Measurements from ENCODE around the gene MSANTD4.

DNA sequence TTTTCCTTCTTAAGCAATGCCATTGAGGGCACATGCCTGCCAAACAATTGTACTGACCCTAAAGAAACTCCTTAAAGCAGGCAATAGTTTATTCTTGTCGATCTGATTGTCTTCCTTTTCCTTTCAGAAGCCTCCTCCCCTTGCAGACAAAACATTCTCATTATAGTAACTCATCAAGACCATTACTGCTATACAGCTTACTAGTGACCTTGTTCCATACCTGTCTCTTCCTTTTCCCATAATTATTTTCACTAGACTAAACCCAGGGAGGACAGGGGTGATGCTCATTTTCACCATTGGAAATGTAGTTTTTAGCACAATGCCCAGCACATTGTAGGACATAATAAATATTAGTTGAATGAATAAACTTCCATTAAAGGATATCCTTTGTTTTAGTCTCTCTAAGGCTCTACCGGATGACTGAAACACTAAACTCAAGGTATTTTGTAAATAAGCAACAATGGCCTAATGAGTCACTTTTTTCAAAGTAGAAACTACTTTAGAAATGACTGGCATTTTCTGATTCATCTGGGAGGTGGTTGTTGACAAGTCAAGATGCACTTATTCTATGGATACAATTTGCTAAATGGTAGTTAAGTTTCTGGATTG is 9.3 kb upstream of the MSANTD4 start:
- no peak for TF ChIP-seq CTCF (IDR thresholded peaks at IDR 0.05; ENCODE audit: insufficient read depth, low read length)
- no peak for TF ChIP-seq REST (IDR thresholded peaks at IDR 0.05; ENCODE audit: insufficient replicate concordance, low read depth)
- TF ChIP-seq SPI1 (IDR thresholded peaks at IDR 0.05; ENCODE audit: borderline replicate concordance, low read depth) = no peak
- no peak for TF ChIP-seq POLR2AphosphoS5 (IDR thresholded peaks at IDR 0.05; ENCODE audit: low read depth)
- TF ChIP-seq GABPA (IDR thresholded peaks at IDR 0.05; ENCODE audit: low read depth) = no peak

Measured in HL-60 (cell line).